Body of pancreas (tissue), 4 donors: Measurements from ENCODE around the gene CLCNKB.

ENCODE experiments used
- POLR2A ChIP-seq, 3 donors: fragments of 450-650 bp; IDR thresholded peaks; one replicate each; pipeline ENCODE4 v1.6.1; 2016; ENCODE audit warnings: antibody characterized with exemption in 3 of 3, mild to moderate bottlenecking in 2 of 3
- TF ChIP-seq, protein P1 (sequence below), 7 experiments: fragments of 450-650 bp in 4 of 7; fragments of 200-600 bp in 3 of 7; sonication (generic) in 3 of 7; IDR thresholded peaks; one replicate each; pipeline ENCODE4 v1.5.1; 2016 to 2019; ENCODE audit warnings: antibody characterized with exemption in 7 of 7

DNA sequence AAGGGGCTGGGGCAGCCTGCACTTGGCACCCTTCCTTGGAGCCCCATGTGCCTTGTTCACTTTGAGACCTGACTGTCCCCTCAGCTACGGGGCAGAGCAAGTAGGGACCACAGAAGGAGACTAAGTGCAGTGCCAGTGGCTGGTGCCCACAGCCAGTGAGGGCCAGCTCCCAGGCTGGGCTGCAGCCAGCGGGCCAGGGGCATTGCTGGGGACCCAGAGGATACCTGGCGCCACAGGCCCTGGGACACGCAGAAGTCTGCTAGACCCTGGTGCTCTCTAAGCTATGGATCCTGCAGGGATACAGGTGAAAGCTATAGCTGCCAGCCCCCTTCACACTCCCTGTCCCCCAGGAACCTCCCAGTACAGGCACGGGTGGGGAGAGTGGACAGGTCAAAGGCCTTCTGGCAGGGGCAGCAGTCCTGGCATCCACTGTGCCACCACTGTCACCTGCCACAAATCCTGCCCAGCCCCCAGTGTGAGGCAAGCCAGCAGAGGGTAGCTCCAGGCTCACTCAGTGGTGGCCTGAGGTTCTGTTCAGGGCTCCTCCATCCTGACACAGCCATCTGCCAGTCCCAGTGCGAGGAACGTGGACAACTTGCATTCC is 20.4 kb upstream of the CLCNKB start:
- TF ChIP-seq, protein P1, sequence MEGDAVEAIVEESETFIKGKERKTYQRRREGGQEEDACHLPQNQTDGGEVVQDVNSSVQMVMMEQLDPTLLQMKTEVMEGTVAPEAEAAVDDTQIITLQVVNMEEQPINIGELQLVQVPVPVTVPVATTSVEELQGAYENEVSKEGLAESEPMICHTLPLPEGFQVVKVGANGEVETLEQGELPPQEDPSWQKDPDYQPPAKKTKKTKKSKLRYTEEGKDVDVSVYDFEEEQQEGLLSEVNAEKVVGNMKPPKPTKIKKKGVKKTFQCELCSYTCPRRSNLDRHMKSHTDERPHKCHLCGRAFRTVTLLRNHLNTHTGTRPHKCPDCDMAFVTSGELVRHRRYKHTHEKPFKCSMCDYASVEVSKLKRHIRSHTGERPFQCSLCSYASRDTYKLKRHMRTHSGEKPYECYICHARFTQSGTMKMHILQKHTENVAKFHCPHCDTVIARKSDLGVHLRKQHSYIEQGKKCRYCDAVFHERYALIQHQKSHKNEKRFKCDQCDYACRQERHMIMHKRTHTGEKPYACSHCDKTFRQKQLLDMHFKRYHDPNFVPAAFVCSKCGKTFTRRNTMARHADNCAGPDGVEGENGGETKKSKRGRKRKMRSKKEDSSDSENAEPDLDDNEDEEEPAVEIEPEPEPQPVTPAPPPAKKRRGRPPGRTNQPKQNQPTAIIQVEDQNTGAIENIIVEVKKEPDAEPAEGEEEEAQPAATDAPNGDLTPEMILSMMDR (IDR thresholded peaks at IDR 0.05) = no peak
- TF ChIP-seq POLR2A (IDR thresholded peaks at IDR 0.05) = no peak
